ENCODE results near the gene CILP2. TPM values are rescaled to one million over a fixed set of nuclear protein-coding genes. Genes with fewer than 3 reads are reported as not detected.

CILP2 gene
- total and polyA plus RNA-seq, 2 experiments from 2014 or later, result 0.11 to 0.48 TPM

GRCh38 chr19:19493841-19494546 is 44.1 kb upstream of the CILP2 start:
- Histone ChIP-seq H3K36me3 (ENCODE audit: low read depth) (peaks cover 10% of the 10 kb centered on the region; the same call in 1 of the 2 replicates), H3K4me3 (no peak overlapping the region), H3K79me2 (ENCODE audit: insufficient read depth) (peaks cover 80% of the 10 kb centered on the region), H3K27me3 (replicated peaks; ENCODE audit: insufficient read depth) (no peaks in the 10 kb centered on the region), H3K9me3 (ENCODE audit: low read depth) (no peaks in the 10 kb centered on the region), H2AFZ (no peak overlapping the region), H3K9me2 (ENCODE audit: insufficient read depth) (no peaks in the 10 kb centered on the region), H3F3A (ENCODE audit: insufficient read depth) (peaks cover 11% of the 10 kb centered on the region), H3K27ac (no peak overlapping the region), H3K4me1 (ENCODE audit: insufficient read depth) (peaks cover 12% of the 10 kb centered on the region), H4K20me1 (ENCODE audit: insufficient read depth) (no peaks in the 10 kb centered on the region), H3K4me2 (ENCODE audit: unreplicated experiment) (no peak overlapping the region), H3K9ac (no peak overlapping the region)
- in situ Hi-C loops (cut with MboI), result loop anchor here (10.0 kb wide), 1 partner anchor 129 kb away; no protein-coding TSS in a partner anchor
- no peak for TF ChIP-seq EZH2phosphoT487 (IDR thresholded peaks at IDR 0.05; ENCODE audit: insufficient read depth, low read depth)
- no peak for TF ChIP-seq EZH2 (IDR thresholded peaks at IDR 0.05; ENCODE audit: insufficient read depth, poor library complexity, severe bottlenecking)
- 81 to 82% methylated on average over 15 of the region's 15 CpGs for WGBS, 2 experiments (ENCODE audit: low coverage in 1 of 2, low lambda C conversion rate in 2 of 2, missing lambda C conversion rate in 2 of 2)
- DNase-seq, result peak; percentile 28

GRCh38 chr19:19495614-19496603 is 42.2 kb upstream of the CILP2 start:
- Histone ChIP-seq H3K4me2 (ENCODE audit: unreplicated experiment) (no peak overlapping the region), H3K27me3 (replicated peaks; ENCODE audit: insufficient read depth) (no peaks in the 10 kb centered on the region), H3K79me2 (ENCODE audit: insufficient read depth) (peaks cover 65% of the 10 kb centered on the region), H3K9ac (no peak overlapping the region), H3K27ac (no peak overlapping the region), H4K20me1 (ENCODE audit: insufficient read depth) (no peaks in the 10 kb centered on the region), H3K9me2 (ENCODE audit: insufficient read depth) (no peaks in the 10 kb centered on the region), H3K9me3 (ENCODE audit: low read depth) (no peaks in the 10 kb centered on the region), H3K4me3 (no peak overlapping the region), H2AFZ (no peak overlapping the region), H3F3A (ENCODE audit: insufficient read depth) (no peaks in the 10 kb centered on the region), H3K4me1 (ENCODE audit: insufficient read depth) (no peaks in the 10 kb centered on the region), H3K36me3 (ENCODE audit: low read depth) (peaks cover 10% of the 10 kb centered on the region; the same call in 1 of the 2 replicates)
- WGBS, 2 experiments (ENCODE audit: low coverage in 1 of 2, low lambda C conversion rate in 2 of 2, missing lambda C conversion rate in 2 of 2), result 85 to 86% methylated on average over 29 to 30 of the region's 30 CpGs
- no peak for DNase-seq
- TF ChIP-seq EZH2 (IDR thresholded peaks at IDR 0.05; ENCODE audit: insufficient read depth, poor library complexity, severe bottlenecking) (no peak), EZH2phosphoT487 (IDR thresholded peaks at IDR 0.05; ENCODE audit: insufficient read depth, low read depth) (no peak)
- in situ Hi-C loops (cut with MboI), result loop anchor here (10.0 kb wide), 1 partner anchor 131 kb away; no protein-coding TSS in a partner anchor

- Histone ChIP-seq H3K36me3 (ENCODE audit: low read depth) (peaks cover 10% of the 10 kb centered on the region; the same call in 1 of the 2 replicates), H3K4me2 (ENCODE audit: unreplicated experiment) (no peak overlapping the region), H3K27me3 (replicated peaks; ENCODE audit: insufficient read depth) (no peaks in the 10 kb centered on the region), H3K27ac (no peak overlapping the region), H3K4me3 (no peak overlapping the region), H3K9me3 (ENCODE audit: low read depth) (no peaks in the 10 kb centered on the region), H3K9me2 (ENCODE audit: insufficient read depth) (no peaks in the 10 kb centered on the region), H3F3A (ENCODE audit: insufficient read depth) (no peaks in the 10 kb centered on the region), H3K79me2 (ENCODE audit: insufficient read depth) (peaks cover 40% of the 10 kb centered on the region), H3K4me1 (ENCODE audit: insufficient read depth) (no peaks in the 10 kb centered on the region), H3K9ac (no peak overlapping the region), H4K20me1 (ENCODE audit: insufficient read depth) (no peaks in the 10 kb centered on the region), H2AFZ (no peak overlapping the region)
- in situ Hi-C loops (cut with MboI), result loop anchor here (10.0 kb wide), 1 partner anchor 134 kb away; no protein-coding TSS in a partner anchor
- DNase-seq, result no peak
- 88 to 93% methylated on average over 22 to 33 of the region's 33 CpGs for WGBS, 2 experiments (ENCODE audit: low coverage in 1 of 2, low lambda C conversion rate in 2 of 2, missing lambda C conversion rate in 2 of 2)
- TF ChIP-seq EZH2 (IDR thresholded peaks at IDR 0.05; ENCODE audit: insufficient read depth, poor library complexity, severe bottlenecking), result no peak
- no peak for TF ChIP-seq EZH2phosphoT487 (IDR thresholded peaks at IDR 0.05; ENCODE audit: insufficient read depth, low read depth)
Measured at GRCh38 chr19:19498255-19498991, 39.6 kb upstream of the CILP2 start.

Measured in GM23248 (cell line).